Glutamatergic neuron (in vitro differentiated cells): ENCODE results near the gene SGCD. TPM values are rescaled to one million over a fixed set of nuclear protein-coding genes. Genes with fewer than 3 reads are reported as not detected.

Experiments
- DNase-seq: peaks from one replicate; pipeline ENCODE4 v3.0.0; 2022
- H3K27ac Mint-ChIP-seq: one replicate; pipeline ENCODE4 v1.8.0; 2020; ENCODE audit warnings: mild to moderate bottlenecking, mixed read lengths, inconsistent platforms; ENCODE audit not compliant: unreplicated experiment
- H3K27me3 Mint-ChIP-seq: one replicate; pipeline ENCODE4 v1.8.0; 2020; ENCODE audit warnings: mild to moderate bottlenecking, moderate library complexity, mixed read lengths, inconsistent platforms; ENCODE audit not compliant: unreplicated experiment
- H3K36me3 Mint-ChIP-seq: one replicate; pipeline ENCODE4 v1.8.0; 2020; ENCODE audit warnings: mild to moderate bottlenecking, mixed read lengths, inconsistent platforms; ENCODE audit not compliant: unreplicated experiment
- H3K4me1 Mint-ChIP-seq: one replicate; pipeline ENCODE4 v1.8.0; 2020; ENCODE audit warnings: mild to moderate bottlenecking, low read depth, mixed read lengths, inconsistent platforms; ENCODE audit not compliant: unreplicated experiment
- H3K4me3 Mint-ChIP-seq: one replicate; pipeline ENCODE4 v1.8.0; 2020; ENCODE audit warnings: mild to moderate bottlenecking, mixed read lengths, inconsistent platforms; ENCODE audit not compliant: unreplicated experiment
- H3K9me3 Mint-ChIP-seq: one replicate; pipeline ENCODE4 v1.8.0; 2020; ENCODE audit warnings: mild to moderate bottlenecking, moderate library complexity, mixed read lengths, inconsistent platforms; ENCODE audit not compliant: unreplicated experiment
- total RNA-seq: library from RNA; stranded (reverse); fragmentation: NEBNext Ultra II Directional; extraction: Animal tissue kit (Norgen Biotek cat#: 25700); gene quantifications from one replicate; pipeline ENCODE4 v1.2.1, GENCODE V29; 2021; ENCODE audit not compliant: unreplicated experiment
- TF ChIP-seq, protein P1 (sequence below): fragments of 200-600 bp; sonication (generic); IDR thresholded peaks from one replicate; pipeline ENCODE4 v1.5.0; 2021; ENCODE audit not compliant: partially characterized antibody, unreplicated experiment

Gene SGCD
- total RNA-seq, 1 donor from 2014 or later: 0.20 TPM

DNA sequence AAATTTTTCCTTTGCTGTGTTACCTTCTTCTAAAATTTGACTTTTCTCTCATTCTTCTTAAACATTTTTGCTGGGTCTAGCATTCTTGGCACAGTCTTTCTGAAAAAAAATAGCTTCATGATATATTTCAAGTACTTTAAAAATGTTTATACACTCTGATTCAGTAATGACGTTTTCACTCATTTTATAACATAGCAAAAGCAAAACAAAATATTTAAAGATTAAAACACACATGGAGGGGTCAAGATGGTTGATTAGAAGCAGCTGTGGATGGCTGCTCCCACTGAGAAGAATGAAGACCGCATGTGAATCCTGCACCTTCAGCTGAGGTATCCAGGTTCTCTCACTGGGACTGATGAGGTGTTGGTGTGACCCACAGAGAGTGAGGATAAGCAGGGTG, 188.2 kb downstream of the SGCD start:
- Mint-ChIP-seq H3K36me3 (peaks cover 22% of the 10 kb centered on the region), H3K27ac (no peak overlapping the region), H3K4me3 (no peak overlapping the region), H3K4me1 (no peaks in the 10 kb centered on the region), H3K27me3 (peaks cover 2% of the 10 kb centered on the region), H3K9me3 (peaks cover 12% of the 10 kb centered on the region)
- DNase-seq: no peak
- TF ChIP-seq, protein P1, sequence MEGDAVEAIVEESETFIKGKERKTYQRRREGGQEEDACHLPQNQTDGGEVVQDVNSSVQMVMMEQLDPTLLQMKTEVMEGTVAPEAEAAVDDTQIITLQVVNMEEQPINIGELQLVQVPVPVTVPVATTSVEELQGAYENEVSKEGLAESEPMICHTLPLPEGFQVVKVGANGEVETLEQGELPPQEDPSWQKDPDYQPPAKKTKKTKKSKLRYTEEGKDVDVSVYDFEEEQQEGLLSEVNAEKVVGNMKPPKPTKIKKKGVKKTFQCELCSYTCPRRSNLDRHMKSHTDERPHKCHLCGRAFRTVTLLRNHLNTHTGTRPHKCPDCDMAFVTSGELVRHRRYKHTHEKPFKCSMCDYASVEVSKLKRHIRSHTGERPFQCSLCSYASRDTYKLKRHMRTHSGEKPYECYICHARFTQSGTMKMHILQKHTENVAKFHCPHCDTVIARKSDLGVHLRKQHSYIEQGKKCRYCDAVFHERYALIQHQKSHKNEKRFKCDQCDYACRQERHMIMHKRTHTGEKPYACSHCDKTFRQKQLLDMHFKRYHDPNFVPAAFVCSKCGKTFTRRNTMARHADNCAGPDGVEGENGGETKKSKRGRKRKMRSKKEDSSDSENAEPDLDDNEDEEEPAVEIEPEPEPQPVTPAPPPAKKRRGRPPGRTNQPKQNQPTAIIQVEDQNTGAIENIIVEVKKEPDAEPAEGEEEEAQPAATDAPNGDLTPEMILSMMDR: no peak

DNA sequence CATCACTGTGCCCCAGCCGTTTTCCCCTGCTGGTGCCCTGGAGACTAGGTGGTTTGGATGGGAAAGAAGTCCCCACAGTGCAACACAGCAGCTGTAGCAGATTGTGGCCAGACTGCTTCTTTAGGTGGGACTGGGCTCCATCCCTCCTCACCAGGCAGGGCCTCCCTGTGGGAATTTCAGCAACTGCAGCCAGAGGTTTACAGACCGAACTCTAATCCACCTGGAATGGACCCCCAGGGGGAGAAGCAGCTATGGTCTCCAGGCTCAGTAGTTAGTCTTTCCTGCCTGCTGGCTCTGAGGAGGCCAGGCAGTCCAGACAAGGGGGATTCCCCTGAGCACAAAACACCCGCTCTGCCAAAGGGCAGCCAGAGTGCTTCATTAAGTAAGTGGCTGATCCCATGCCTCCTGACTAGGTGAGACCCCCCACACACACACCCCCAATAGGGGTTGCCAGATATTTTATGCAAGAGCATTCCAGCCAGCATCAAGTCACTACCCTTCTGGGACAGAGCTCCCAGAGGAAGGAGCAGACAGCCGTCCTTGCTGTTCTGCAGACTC, 188.9 kb downstream of the SGCD start:
- no peak for DNase-seq
- no peak overlapping the region for H3K4me3 Mint-ChIP-seq
- peaks cover 2% of the 10 kb centered on the region for H3K27me3 Mint-ChIP-seq
- H3K27ac Mint-ChIP-seq: no peak overlapping the region
- no peaks in the 10 kb centered on the region for H3K4me1 Mint-ChIP-seq
- TF ChIP-seq, protein P1: no peak
- H3K9me3 Mint-ChIP-seq: peaks cover 12% of the 10 kb centered on the region
- H3K36me3 Mint-ChIP-seq: peaks cover 22% of the 10 kb centered on the region

DNA sequence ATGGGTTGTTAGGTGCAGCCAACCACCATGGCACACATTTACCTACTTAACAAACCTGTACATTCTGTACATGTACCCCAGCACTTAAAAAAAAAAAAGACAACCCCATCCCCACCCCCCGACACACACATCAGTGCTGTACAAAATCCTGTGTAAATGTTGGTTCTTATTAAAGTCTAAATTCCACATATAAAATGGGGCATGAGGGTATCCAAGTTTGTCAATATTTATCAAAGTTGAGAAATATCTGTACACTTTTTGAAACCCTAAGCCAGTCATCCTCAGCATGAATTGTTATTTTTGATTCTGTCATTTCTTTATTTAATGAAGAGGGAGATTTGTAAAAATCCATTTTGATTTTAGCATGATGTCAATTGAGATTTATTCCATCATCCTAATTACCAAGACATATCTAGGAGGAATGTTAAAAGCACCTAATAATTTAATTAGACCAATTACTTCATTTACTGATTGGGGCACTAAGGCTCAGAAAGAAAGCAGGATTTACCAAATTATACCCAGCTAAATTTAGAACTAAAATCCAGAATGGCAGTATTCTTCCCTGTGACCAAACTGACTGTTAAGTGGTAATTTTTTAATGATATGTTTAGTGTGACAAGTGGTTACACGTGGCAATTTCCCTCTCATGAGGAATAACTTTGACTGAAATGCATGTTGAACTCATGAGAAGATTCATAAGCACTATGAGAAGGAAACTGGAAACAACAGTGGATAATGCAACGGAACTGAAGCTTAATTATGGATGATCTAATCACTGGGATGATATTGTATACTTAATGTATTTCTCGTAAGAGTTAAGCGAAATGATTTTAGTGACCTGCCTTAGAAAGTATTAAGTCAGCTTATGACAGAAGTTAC, 195.9 kb downstream of the SGCD start:
- no peaks in the 10 kb centered on the region for H3K27me3 Mint-ChIP-seq
- H3K4me1 Mint-ChIP-seq: no peaks in the 10 kb centered on the region
- H3K27ac Mint-ChIP-seq: no peak overlapping the region
- TF ChIP-seq, protein P1: no peak
- no peak overlapping the region for H3K4me3 Mint-ChIP-seq
- peaks cover 15% of the 10 kb centered on the region for H3K36me3 Mint-ChIP-seq
- peaks cover 4% of the 10 kb centered on the region for H3K9me3 Mint-ChIP-seq
- DNase-seq: no peak

DNA sequence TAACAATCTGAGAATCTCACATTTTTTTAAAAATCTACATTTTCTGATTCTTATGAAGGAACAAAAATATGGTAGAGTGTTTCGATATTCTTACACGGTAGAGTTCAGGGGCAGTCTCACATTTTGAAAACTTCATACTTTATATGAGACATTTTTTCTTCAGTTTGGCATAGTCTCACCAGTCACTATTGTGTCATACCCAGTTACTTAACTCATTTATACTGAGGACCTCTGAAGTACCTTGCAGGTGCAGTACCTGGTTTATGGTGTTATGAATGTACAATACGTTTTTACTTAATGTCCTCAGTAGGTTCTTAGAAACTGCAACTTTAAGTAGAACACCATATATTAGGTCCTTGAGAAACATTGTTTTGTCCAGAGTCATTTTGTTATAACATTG, 196.6 kb downstream of the SGCD start:
- Mint-ChIP-seq H3K9me3 (peaks cover 2% of the 10 kb centered on the region), H3K4me3 (no peak overlapping the region), H3K27me3 (no peaks in the 10 kb centered on the region), H3K36me3 (peaks cover 7% of the 10 kb centered on the region), H3K27ac (no peak overlapping the region), H3K4me1 (no peaks in the 10 kb centered on the region)
- no peak for DNase-seq
- TF ChIP-seq, protein P1: no peak
